ENCODE data around the gene SEC14L5. TPM values are rescaled to one million over a fixed set of nuclear protein-coding genes. Genes with fewer than 3 reads are reported as not detected.

SEC14L5 gene
- total and polyA plus RNA-seq, 2 of the 4 experiments (the other 2 are of a cell fraction) = 0.07 TPM; not detected in 1

DNA sequence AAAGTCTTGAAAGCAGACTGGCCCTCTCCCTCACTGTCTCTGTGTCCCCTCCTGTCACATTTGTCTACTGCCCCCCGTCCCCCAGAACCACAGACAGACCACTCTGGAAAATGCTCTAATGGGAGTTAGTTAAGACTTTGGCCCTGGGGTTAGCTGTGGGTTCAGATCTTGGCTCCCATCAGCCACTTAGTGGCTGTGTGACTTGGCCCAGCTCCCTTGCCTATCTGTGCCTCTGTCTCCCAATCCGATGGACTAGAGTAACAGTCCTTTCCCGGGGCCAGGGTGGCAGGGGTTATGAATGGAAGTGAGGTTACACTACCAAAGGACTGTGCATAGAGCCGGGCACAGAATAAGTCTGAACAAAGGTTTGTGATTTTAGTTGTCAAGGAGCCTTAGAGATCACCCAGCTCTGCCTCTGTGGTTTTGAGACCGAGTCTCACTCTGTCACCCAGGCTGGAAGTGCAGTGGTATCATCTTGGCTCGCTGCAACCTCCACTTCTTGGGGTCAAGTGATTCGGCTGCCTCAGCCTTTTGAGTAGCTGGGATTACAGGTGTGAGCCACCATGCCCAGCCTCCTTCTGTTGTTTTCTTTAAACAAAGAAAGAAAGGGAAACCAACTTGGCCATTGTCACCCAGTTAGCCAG, 44.9 kb upstream of the SEC14L5 start:
- Histone ChIP-seq H4K8ac (ENCODE audit: low read depth in 2 of 2, low read length in 2 of 2) (no peak overlapping the region), H3K4me3 (ENCODE audit: insufficient read depth, low read depth, low read length) (no peak overlapping the region), H3K14ac (replicated peaks; ENCODE audit: low read depth, low read length) (no peak overlapping the region), H4K5ac (ENCODE audit: low read depth, low read length) (no peak overlapping the region), H3K4ac (ENCODE audit: low read depth, low read length) (0 out of 2 replicates have a peak overlapping the region, but pooled peaks have one; percentile 2), H3K9me1 (ENCODE audit: insufficient read depth, low read length) (no peaks in the 10 kb centered on the region), H2BK15ac (ENCODE audit: low read depth, low read length) (no peak overlapping the region), H4K91ac (ENCODE audit: insufficient read depth, low read depth, low read length) (no peak overlapping the region), H2BK5ac (ENCODE audit: low read depth, low read length, poor library complexity, severe bottlenecking) (no peak overlapping the region), H3K27me3 (ENCODE audit: control insufficient read depth, insufficient read depth, low read length) (peaks cover 5% of the 10 kb centered on the region; the same call in 1 of the 2 replicates), H3K36me3 (ENCODE audit: control insufficient read depth, insufficient read depth, low read length) (no peaks in the 10 kb centered on the region), H2AFZ (replicated peaks; ENCODE audit: low read length, poor library complexity) (no peak overlapping the region), H2BK120ac (ENCODE audit: low read depth, low read length) (no peak overlapping the region), H3K4me1 (ENCODE audit: control insufficient read depth, insufficient read depth, low read length) (peaks cover 12% of the 10 kb centered on the region), H2AK5ac (ENCODE audit: low read depth, low read length) (no peak overlapping the region), H3K56ac (ENCODE audit: extremely low read depth, insufficient read depth, low read length) (no peak overlapping the region), H3K4me2 (ENCODE audit: low read depth, low read length) (no peak overlapping the region), H3K9me3 (ENCODE audit: control insufficient read depth, insufficient read depth, low read length) (no peaks in the 10 kb centered on the region), H3K23ac (ENCODE audit: low read depth, low read length) (no peak overlapping the region), H3K79me1 (ENCODE audit: low read depth in 1 of 2, low read length in 2 of 2) (no peaks in the 10 kb centered on the region), H4K20me1 (ENCODE audit: insufficient read depth, low read length) (0 out of 2 replicates have a peak, but pooled peaks cover 4% of the 10 kb centered on the region), H2BK20ac (ENCODE audit: low read depth, low read length) (no peak overlapping the region), H2AK9ac (replicated peaks; ENCODE audit: low read depth, low read length, poor library complexity) (peak overlapping the region; percentile 67), H3K27ac (ENCODE audit: insufficient read depth, low read length) (no peak overlapping the region), H3K18ac (ENCODE audit: low read depth, low read length) (no peak overlapping the region), H3K9ac (ENCODE audit: low read depth, low read length) (no peak overlapping the region)
- TF ChIP-seq RAD21 (IDR thresholded peaks at IDR 0.05; ENCODE audit: low read length) = no peak
- TF ChIP-seq RFX5 (IDR thresholded peaks at IDR 0.05; ENCODE audit: low read depth, low read length) = no peak
- TF ChIP-seq MAFK (IDR thresholded peaks at IDR 0.05; ENCODE audit: low read depth, low read length) = no peak
- TF ChIP-seq MXI1 (IDR thresholded peaks at IDR 0.05; ENCODE audit: borderline replicate concordance, low read depth, low read length) = no peak
- no peak for TF ChIP-seq FOS (IDR thresholded peaks at IDR 0.05; ENCODE audit: low read depth, low read length)
- no peak for TF ChIP-seq RCOR1 (IDR thresholded peaks at IDR 0.05; ENCODE audit: insufficient replicate concordance, low read length)
- TF ChIP-seq CEBPB (IDR thresholded peaks at IDR 0.05; ENCODE audit: low read depth, low read length) = no peak
- no peak for TF ChIP-seq MAZ (IDR thresholded peaks at IDR 0.05; ENCODE audit: borderline replicate concordance, low read depth, low read length)
- no peak for TF ChIP-seq NFE2L2 (IDR thresholded peaks at IDR 0.05; ENCODE audit: low read depth, low read length)
- no TSS peak for BruUV-seq (replicated peaks)
- POLR2A ChIA-PET (ENCODE audit: unreplicated experiment) = no interaction called here
- ATAC-seq (ENCODE audit: low read depth) (no peak), DNase-seq (no peak)
- CTCF ChIA-PET = no interaction called here
- in situ Hi-C loops (cut with MboI; ENCODE audit: low sequenced_read_pairs) (no loop called here), intact Hi-C loops (cut with micrococcal nuclease) (no loop called here), dilution Hi-C loops (cut with HindIII; ENCODE audit: low sequenced_read_pairs, unreplicated experiment) (no loop called here)
- no CpG with 5 or more reads among the region's 7 CpGs for WGBS, 2 experiments (ENCODE audit: extremely low coverage in 2 of 2, insufficient read length in 1 of 2)
